HUES6 (cell line): ENCODE data around the gene PRPF40A.
A peak's percentile ranks its signal among the peaks of the same experiment; 100 is the strongest.
"Not testable (repeated sequence)": the region's sequence is repeated elsewhere in the genome, so short reads cannot be mapped to it uniquely, and the experiment has no call there.

Source experiments
- H3K27ac ChIP-seq: 2 replicates; pipeline ENCODE4 v1.7.0; 2013; ENCODE audit warnings: low read depth, mild to moderate bottlenecking, low read length, inconsistent platforms
- H3K27me3 ChIP-seq: 2 replicates; pipeline ENCODE4 v1.6.1; 2013; ENCODE audit warnings: low read length; ENCODE audit not compliant: control insufficient read depth, insufficient read depth
- H3K36me3 ChIP-seq: 2 replicates; pipeline ENCODE4 v1.6.1; 2013; ENCODE audit warnings: low read length; ENCODE audit not compliant: control insufficient read depth, insufficient read depth
- H3K4me1 ChIP-seq: 2 replicates; pipeline ENCODE4 v1.6.1; 2013; ENCODE audit warnings: low read length; ENCODE audit not compliant: control insufficient read depth, insufficient read depth
- H3K4me3 ChIP-seq: 2 replicates; pipeline ENCODE4 v1.5.1; 2013; ENCODE audit warnings: low read depth, low read length
- H3K9ac ChIP-seq: one replicate; pipeline ENCODE4 v1.6.1; 2013; ENCODE audit warnings: mild to moderate bottlenecking, low read length
- H3K9me3 ChIP-seq: 2 replicates; pipeline ENCODE4 v1.6.1; 2013; ENCODE audit warnings: low read depth, low read length; ENCODE audit not compliant: control insufficient read depth, insufficient read depth

The PRPF40A gene

GRCh38 chr2:152717228-152718075 is at the start of gene PRPF40A:
Gene PRPF40A, minus strand, starts transcription at chr2:152717461. Its CDS starts 22 bp downstream, at chr2:152717439.
- Histone ChIP-seq H3K4me1 (peaks cover 8% of the 10 kb centered on the region), H3K27me3 (no peaks in the 10 kb centered on the region), H3K36me3 (peaks cover 58% of the 10 kb centered on the region), H3K4me3 (peak within 1 kb of the TSS; percentile 98), H3K9ac (peak within 1 kb of the TSS; percentile 100), H3K9me3 (no peaks in the 10 kb centered on the region), H3K27ac (peak within 1 kb of the TSS; percentile 100)

DNA sequence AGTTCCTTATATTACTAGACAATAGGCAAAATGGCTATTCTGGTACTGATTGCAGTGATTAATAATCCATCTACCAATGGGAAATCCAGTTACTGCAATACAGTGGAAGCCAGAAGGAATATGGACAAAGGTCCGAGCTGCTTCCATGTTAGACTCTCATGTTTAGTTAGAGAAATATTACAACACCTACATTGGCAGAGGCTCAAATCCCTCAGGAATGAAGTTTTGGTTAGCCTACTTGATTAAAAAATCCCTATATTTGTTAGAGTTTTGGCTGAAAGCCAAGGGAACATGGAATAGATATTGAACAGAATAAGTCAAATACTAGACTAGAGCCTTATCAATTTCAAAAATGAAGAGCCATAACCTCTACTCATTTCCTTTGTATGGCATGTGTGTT is 49.7 kb upstream of the PRPF40A start:
- Histone ChIP-seq H3K9ac (no peak overlapping the region), H3K27me3 (no peaks in the 10 kb centered on the region), H3K4me1 (no peaks in the 10 kb centered on the region), H3K27ac (no peak overlapping the region), H3K9me3 (no peaks in the 10 kb centered on the region), H3K4me3 (no peak overlapping the region), H3K36me3 (peaks cover 9% of the 10 kb centered on the region; the same call in 1 of the 2 replicates)

- Histone ChIP-seq H3K27me3 (no peaks in the 10 kb centered on the region), H3K9me3 (no peaks in the 10 kb centered on the region), H3K36me3 (peaks cover 23% of the 10 kb centered on the region), H3K27ac (no peak overlapping the region), H3K4me3 (no peak overlapping the region), H3K9ac (no peak overlapping the region), H3K4me1 (no peaks in the 10 kb centered on the region)
Measured at GRCh38 chr2:152763651-152764050, 46.4 kb upstream of the PRPF40A start.

DNA sequence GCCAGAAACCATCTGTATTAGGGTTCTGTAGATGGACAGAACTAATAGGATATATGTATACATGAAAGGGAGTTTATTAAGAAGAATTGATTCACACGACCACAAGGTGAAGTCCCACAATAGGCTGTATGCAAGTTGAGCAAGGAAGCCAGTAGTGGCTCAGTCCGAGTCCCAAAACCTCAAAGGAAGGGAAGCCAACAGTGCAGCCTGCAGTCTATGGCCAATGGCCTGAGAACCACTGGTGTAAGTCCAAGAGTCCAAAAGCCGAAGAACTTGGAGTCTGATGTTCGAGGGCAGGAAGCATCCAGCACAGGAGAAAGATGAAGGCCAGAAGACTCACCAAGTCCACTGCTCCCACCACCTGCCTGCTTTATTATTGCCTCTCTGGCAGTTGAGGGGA is 45.9 kb upstream of the PRPF40A start:
- H3K27ac ChIP-seq, H3K9ac ChIP-seq, H3K4me3 ChIP-seq, H3K9me3 ChIP-seq, H3K27me3 ChIP-seq, H3K4me1 ChIP-seq: not testable (repeated sequence)
- H3K36me3 ChIP-seq = peaks cover 28% of the 10 kb centered on the region

DNA sequence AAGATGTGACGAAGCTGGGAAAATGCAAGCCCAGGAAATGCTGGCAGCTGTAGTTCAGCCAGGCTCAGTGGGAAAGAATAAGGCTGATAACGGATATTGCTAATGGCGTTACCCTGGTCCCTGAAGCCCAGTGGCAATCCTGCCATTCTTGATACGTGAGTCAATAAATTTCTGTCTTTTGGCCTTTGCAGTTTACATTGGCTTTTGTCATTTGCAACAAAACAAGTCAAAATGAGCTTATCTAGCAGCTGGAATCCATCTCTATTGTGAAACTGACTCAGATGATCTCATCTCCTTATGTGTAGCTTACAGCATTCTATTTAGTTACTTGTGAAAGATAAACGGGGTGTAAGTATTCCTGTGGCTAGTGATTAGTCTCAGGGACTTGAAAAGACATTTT is 44.9 kb upstream of the PRPF40A start:
- Histone ChIP-seq H3K9ac (no peak overlapping the region), H3K27me3 (no peaks in the 10 kb centered on the region), H3K4me3 (no peak overlapping the region), H3K4me1 (no peaks in the 10 kb centered on the region), H3K36me3 (peaks cover 35% of the 10 kb centered on the region), H3K9me3 (no peaks in the 10 kb centered on the region), H3K27ac (no peak overlapping the region)

DNA sequence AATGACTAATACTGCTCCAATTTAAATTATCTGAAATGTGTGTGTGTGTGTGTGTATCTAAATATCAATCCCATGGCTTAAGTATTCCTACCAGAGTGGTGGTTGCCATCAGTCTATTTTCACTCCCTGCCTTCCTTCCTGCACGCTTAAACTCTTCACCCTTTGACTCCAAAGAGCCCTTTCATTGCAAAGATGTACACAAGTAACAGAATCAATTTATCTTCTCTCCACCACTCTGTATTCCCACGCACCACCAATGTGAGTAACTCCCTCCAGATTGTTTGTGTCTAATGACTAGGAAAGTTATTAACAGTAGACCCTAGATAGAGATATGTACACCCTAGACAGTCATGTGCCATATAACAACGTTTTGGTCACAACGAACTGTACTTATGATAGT is 44.0 kb upstream of the PRPF40A start:
- Histone ChIP-seq H3K27me3 (no peaks in the 10 kb centered on the region), H3K27ac (no peak overlapping the region), H3K4me1 (no peaks in the 10 kb centered on the region), H3K9ac (no peak overlapping the region), H3K9me3 (no peaks in the 10 kb centered on the region), H3K36me3 (peaks cover 44% of the 10 kb centered on the region), H3K4me3 (no peak overlapping the region)

GRCh38 chr2:152759290-152760072 is 42.2 kb upstream of the PRPF40A start:
- Histone ChIP-seq H3K4me1 (no peaks in the 10 kb centered on the region), H3K4me3 (no peak overlapping the region), H3K27me3 (no peaks in the 10 kb centered on the region), H3K9ac (no peak overlapping the region), H3K36me3 (peaks cover 44% of the 10 kb centered on the region), H3K9me3 (no peaks in the 10 kb centered on the region), H3K27ac (no peak overlapping the region)

GRCh38 chr2:152755029-152755428 is 37.8 kb upstream of the PRPF40A start:
- H3K9me3 ChIP-seq = no peaks in the 10 kb centered on the region
- H3K4me1 ChIP-seq = no peaks in the 10 kb centered on the region
- H3K27me3 ChIP-seq = no peaks in the 10 kb centered on the region
- H3K36me3 ChIP-seq = peaks cover 49% of the 10 kb centered on the region
- H3K4me3 ChIP-seq = no peak overlapping the region
- H3K27ac ChIP-seq = no peak overlapping the region
- no peak overlapping the region for H3K9ac ChIP-seq

- not testable (repeated sequence) for H3K4me3 ChIP-seq, H3K27me3 ChIP-seq, H3K4me1 ChIP-seq, H3K9ac ChIP-seq, H3K9me3 ChIP-seq
- Histone ChIP-seq H3K27ac (peak overlapping the region; percentile 6; the same call in 1 of the 2 replicates), H3K36me3 (peaks cover 49% of the 10 kb centered on the region)
Measured at GRCh38 chr2:152747751-152748150, 30.5 kb upstream of the PRPF40A start.

- Histone ChIP-seq H3K4me1 (no peaks in the 10 kb centered on the region), H3K4me3 (no peak overlapping the region), H3K9ac (no peak overlapping the region), H3K9me3 (peaks cover 11% of the 10 kb centered on the region; the same call in 1 of the 2 replicates), H3K36me3 (peaks cover 42% of the 10 kb centered on the region), H3K27me3 (no peaks in the 10 kb centered on the region), H3K27ac (no peak overlapping the region)
Measured at GRCh38 chr2:152743002-152743401, 25.7 kb upstream of the PRPF40A start.

- Histone ChIP-seq H3K36me3 (peaks cover 58% of the 10 kb centered on the region), H3K27ac (no peak overlapping the region), H3K4me3 (no peak overlapping the region), H3K9ac (no peak overlapping the region), H3K27me3 (no peaks in the 10 kb centered on the region), H3K4me1 (no peaks in the 10 kb centered on the region), H3K9me3 (peaks cover 17% of the 10 kb centered on the region; the same call in 1 of the 2 replicates)
Measured at GRCh38 chr2:152740743-152741328, 23.6 kb upstream of the PRPF40A start.
